ENCODE results near the gene DLG2. TPM values are rescaled to one million over a fixed set of nuclear protein-coding genes. Genes with fewer than 3 reads are reported as not detected.

The DLG2 gene
- total RNA-seq, 2 experiments from 2014 or later: 6.9 to 8.2 TPM

GRCh38 chr11:85423794-85424193, 203.3 kb downstream of the DLG2 start:
- POLR2A ChIA-PET: no interaction called here
- no peaks in the 10 kb centered on the region for H3K36me3 ChIP-seq (ENCODE audit: insufficient read depth, low read length)
- H3K27ac ChIP-seq (ENCODE audit: low read depth, low read length, poor library complexity, severe bottlenecking): no peak overlapping the region
- no peak for TF ChIP-seq EZH2phosphoT487 (IDR thresholded peaks at IDR 0.05; ENCODE audit: borderline replicate concordance, low read depth, low read length)
- TF ChIP-seq, protein P1, sequence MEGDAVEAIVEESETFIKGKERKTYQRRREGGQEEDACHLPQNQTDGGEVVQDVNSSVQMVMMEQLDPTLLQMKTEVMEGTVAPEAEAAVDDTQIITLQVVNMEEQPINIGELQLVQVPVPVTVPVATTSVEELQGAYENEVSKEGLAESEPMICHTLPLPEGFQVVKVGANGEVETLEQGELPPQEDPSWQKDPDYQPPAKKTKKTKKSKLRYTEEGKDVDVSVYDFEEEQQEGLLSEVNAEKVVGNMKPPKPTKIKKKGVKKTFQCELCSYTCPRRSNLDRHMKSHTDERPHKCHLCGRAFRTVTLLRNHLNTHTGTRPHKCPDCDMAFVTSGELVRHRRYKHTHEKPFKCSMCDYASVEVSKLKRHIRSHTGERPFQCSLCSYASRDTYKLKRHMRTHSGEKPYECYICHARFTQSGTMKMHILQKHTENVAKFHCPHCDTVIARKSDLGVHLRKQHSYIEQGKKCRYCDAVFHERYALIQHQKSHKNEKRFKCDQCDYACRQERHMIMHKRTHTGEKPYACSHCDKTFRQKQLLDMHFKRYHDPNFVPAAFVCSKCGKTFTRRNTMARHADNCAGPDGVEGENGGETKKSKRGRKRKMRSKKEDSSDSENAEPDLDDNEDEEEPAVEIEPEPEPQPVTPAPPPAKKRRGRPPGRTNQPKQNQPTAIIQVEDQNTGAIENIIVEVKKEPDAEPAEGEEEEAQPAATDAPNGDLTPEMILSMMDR (conservative IDR thresholded peaks at IDR 0.05; ENCODE audit: low read length): no peak
- H3K9me2 ChIP-seq (ENCODE audit: insufficient read depth, low read length): no peaks in the 10 kb centered on the region
- H3K4me3 ChIP-seq (ENCODE audit: low read depth, low read length, poor library complexity, severe bottlenecking): no peak overlapping the region
- no peak overlapping the region for H2AFZ ChIP-seq (ENCODE audit: low read length)
- CTCF ChIA-PET (ENCODE audit: unreplicated experiment): no interaction called here
- intact Hi-C loops (cut with micrococcal nuclease; ENCODE audit: unreplicated experiment): no loop called here
- H3K4me2 ChIP-seq (ENCODE audit: low read length): no peak overlapping the region
- DNase-seq (ENCODE audit: low spot score): no peak
- no TSS peak for BruUV-seq (replicated peaks)
- no peaks in the 10 kb centered on the region for H4K20me1 ChIP-seq (ENCODE audit: insufficient read depth, low read length)
- H3K4me1 ChIP-seq (ENCODE audit: insufficient read depth, low read length, poor library complexity, severe bottlenecking): no peaks in the 10 kb centered on the region
- H3K9me3 ChIP-seq (ENCODE audit: low read length): no peaks in the 10 kb centered on the region
- no peaks in the 10 kb centered on the region for H3K79me2 ChIP-seq (ENCODE audit: insufficient read depth, low read depth, low read length)

DNA sequence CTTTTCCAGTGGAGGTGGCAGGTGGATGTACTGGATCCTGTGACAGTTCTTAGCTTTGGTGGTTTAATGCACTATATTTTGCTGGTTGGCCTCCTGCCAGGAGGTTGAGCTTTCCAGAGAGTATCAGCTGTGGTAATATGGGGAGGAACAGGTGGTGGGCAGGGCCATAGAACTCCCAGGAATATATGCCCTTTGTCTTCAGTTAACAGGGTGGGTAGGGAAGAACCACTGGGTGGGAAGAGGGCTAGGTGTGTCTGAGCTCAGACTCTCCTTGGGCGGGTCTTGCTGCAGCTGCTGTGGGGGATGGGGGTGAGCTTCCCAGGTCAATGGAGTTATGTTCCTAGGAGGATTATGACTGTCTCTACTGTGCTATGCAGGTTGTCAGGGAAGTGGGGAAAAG, 203.8 kb downstream of the DLG2 start:
- Histone ChIP-seq H3K4me1 (ENCODE audit: insufficient read depth, low read length, poor library complexity, severe bottlenecking) (no peaks in the 10 kb centered on the region), H3K36me3 (ENCODE audit: insufficient read depth, low read length) (no peaks in the 10 kb centered on the region), H3K4me2 (ENCODE audit: low read length) (no peak overlapping the region), H3K9me3 (ENCODE audit: low read length) (no peaks in the 10 kb centered on the region), H3K9me2 (ENCODE audit: insufficient read depth, low read length) (no peaks in the 10 kb centered on the region), H3K27ac (ENCODE audit: low read depth, low read length, poor library complexity, severe bottlenecking) (no peak overlapping the region), H4K20me1 (ENCODE audit: insufficient read depth, low read length) (no peaks in the 10 kb centered on the region), H3K4me3 (ENCODE audit: low read depth, low read length, poor library complexity, severe bottlenecking) (no peak overlapping the region), H2AFZ (ENCODE audit: low read length) (no peak overlapping the region), H3K79me2 (ENCODE audit: insufficient read depth, low read depth, low read length) (no peaks in the 10 kb centered on the region)
- intact Hi-C loops (cut with micrococcal nuclease; ENCODE audit: unreplicated experiment): no loop called here
- TF ChIP-seq EZH2phosphoT487 (IDR thresholded peaks at IDR 0.05; ENCODE audit: borderline replicate concordance, low read depth, low read length): no peak
- TF ChIP-seq, protein P1 (conservative IDR thresholded peaks at IDR 0.05; ENCODE audit: low read length): no peak
- POLR2A ChIA-PET: interaction anchor here (0.9 kb wide), 1 partner anchor 1406 kb away, joined by 3 read pairs; no protein-coding TSS in a partner anchor
- CTCF ChIA-PET (ENCODE audit: unreplicated experiment): no interaction called here
- DNase-seq (ENCODE audit: low spot score): no peak
- no TSS peak for BruUV-seq (replicated peaks)

GRCh38 chr11:85414175-85414574, 213.0 kb downstream of the DLG2 start:
- Histone ChIP-seq H3K4me1 (ENCODE audit: insufficient read depth, low read length, poor library complexity, severe bottlenecking) (no peaks in the 10 kb centered on the region), H3K4me3 (ENCODE audit: low read depth, low read length, poor library complexity, severe bottlenecking) (no peak overlapping the region), H3K79me2 (ENCODE audit: insufficient read depth, low read depth, low read length) (no peaks in the 10 kb centered on the region), H3K9me3 (ENCODE audit: low read length) (no peaks in the 10 kb centered on the region), H2AFZ (ENCODE audit: low read length) (no peak overlapping the region), H3K27ac (ENCODE audit: low read depth, low read length, poor library complexity, severe bottlenecking) (no peak overlapping the region), H4K20me1 (ENCODE audit: insufficient read depth, low read length) (no peaks in the 10 kb centered on the region), H3K9me2 (ENCODE audit: insufficient read depth, low read length) (no peaks in the 10 kb centered on the region), H3K36me3 (ENCODE audit: insufficient read depth, low read length) (no peaks in the 10 kb centered on the region), H3K4me2 (ENCODE audit: low read length) (no peak overlapping the region)
- no peak for DNase-seq (ENCODE audit: low spot score)
- CTCF ChIA-PET (ENCODE audit: unreplicated experiment): no interaction called here
- no TSS peak for BruUV-seq (replicated peaks)
- POLR2A ChIA-PET: no interaction called here
- TF ChIP-seq, protein P1 (conservative IDR thresholded peaks at IDR 0.05; ENCODE audit: low read length): no peak
- no peak for TF ChIP-seq EZH2phosphoT487 (IDR thresholded peaks at IDR 0.05; ENCODE audit: borderline replicate concordance, low read depth, low read length)
- intact Hi-C loops (cut with micrococcal nuclease; ENCODE audit: unreplicated experiment): no loop called here
